Activated CD8-positive, alpha-beta T cell treated with anti-CD3 and anti-CD28 coated beads for 36 hours (primary cell): Measurements from ENCODE around the gene TRAPPC8. TPM values are rescaled to one million over a fixed set of nuclear protein-coding genes. Genes with fewer than 3 reads are reported as not detected.
"Not testable (repeated sequence)": the region's sequence is repeated elsewhere in the genome, so short reads cannot be mapped to it uniquely, and the experiment has no call there.

Experiments used
- ATAC-seq: fragments of 200-7000 bp; cut with Tn5 transposase; one replicate; pipeline ENCODE4 v1.10.0; 2021; ENCODE audit warnings: mild to moderate bottlenecking, moderate library complexity
- CTCF ChIA-PET: fragments of 350-600 bp; sonication (Branson Sonifier 250); formaldehyde crosslinking; loops from one replicate; lab custom pipeline; 2021; ENCODE audit warnings: antibody characterized with exemption; lab: Charles Lee
- POLR2A ChIA-PET: fragments of 350-600 bp; sonication (Branson Sonifier 250); formaldehyde crosslinking; loops from one replicate; lab custom pipeline; 2021; ENCODE audit warnings: antibody characterized with exemption; lab: Charles Lee
- DNase-seq: peaks from one replicate; pipeline ENCODE4 v3.0.0-alpha.2; 2020
- H3K27ac Mint-ChIP-seq: one replicate; pipeline ENCODE4 v1.8.0; 2021; ENCODE audit warnings: mild to moderate bottlenecking, mixed read lengths
- H3K27me3 Mint-ChIP-seq: one replicate; pipeline ENCODE4 v1.8.0; 2021; ENCODE audit warnings: mixed read lengths
- H3K36me3 Mint-ChIP-seq: one replicate; pipeline ENCODE4 v1.8.0; 2021; ENCODE audit warnings: low read depth, mixed read lengths
- H3K4me1 Mint-ChIP-seq: one replicate; pipeline ENCODE4 v1.8.0; 2021; ENCODE audit warnings: low read depth, mixed read lengths
- H3K4me3 Mint-ChIP-seq: one replicate; pipeline ENCODE4 v1.8.0; 2021; ENCODE audit warnings: mild to moderate bottlenecking, moderate library complexity, mixed read lengths
- H3K9me3 Mint-ChIP-seq: one replicate; pipeline ENCODE4 v1.8.0; 2021; ENCODE audit warnings: mixed read lengths
- intact Hi-C: fragments of 100-400 bp; cut with micrococcal nuclease; formaldehyde crosslinking; loops from one replicate; pipeline ENCODE4 v1.10.0; 2022
- total RNA-seq, 2 experiments: library from RNA; stranded (reverse); gene quantifications; one replicate each; pipeline ENCODE4 v1.2.3, GENCODE V29; 2021
- TF ChIP-seq, protein P1 (sequence below): fragments of 200-600 bp; IDR thresholded peaks from one replicate; pipeline ENCODE4 v1.8.0; 2022; ENCODE audit warnings: antibody characterized with exemption, mild to moderate bottlenecking

TRAPPC8 gene
- total RNA-seq, 2 experiments from 2014 or later, result 26.1 to 29.6 TPM

DNA sequence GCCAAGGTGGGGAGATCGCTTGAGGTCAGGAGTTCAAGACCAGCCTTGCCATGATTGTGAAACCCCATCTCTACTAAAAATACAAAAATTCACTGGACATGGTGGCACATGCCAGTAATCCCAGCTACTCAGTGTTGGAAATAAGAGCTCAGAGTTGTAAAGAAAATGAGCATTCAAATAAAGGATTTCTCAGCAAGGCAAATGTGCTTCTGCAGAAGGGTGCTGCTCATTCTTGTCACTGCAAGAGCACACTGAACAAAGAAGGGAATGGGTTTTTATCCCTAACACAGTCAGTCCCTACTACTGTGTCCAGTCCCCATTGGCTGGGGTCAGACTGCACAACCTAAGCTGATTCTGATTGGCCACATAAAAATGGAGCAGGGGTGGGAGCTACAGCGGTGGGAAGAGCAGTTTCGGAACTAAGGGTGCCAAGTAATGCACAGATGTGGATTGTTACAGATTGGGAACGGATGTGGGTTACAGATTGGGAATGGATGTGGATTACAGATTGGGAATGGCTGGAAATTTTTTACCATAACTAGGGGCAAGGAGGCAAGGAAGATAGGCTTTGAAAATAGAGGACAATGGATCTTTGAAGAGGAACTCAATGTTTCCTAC, 31.1 kb upstream of the TRAPPC8 start:
- ATAC-seq (no peak), DNase-seq (no peak)
- Mint-ChIP-seq H3K27ac (no peak overlapping the region), H3K36me3 (peaks cover 4% of the 10 kb centered on the region), H3K4me3 (no peak overlapping the region), H3K4me1 (no peaks in the 10 kb centered on the region), H3K9me3 (peaks cover 20% of the 10 kb centered on the region), H3K27me3 (no peaks in the 10 kb centered on the region)
- TF ChIP-seq, protein P1, sequence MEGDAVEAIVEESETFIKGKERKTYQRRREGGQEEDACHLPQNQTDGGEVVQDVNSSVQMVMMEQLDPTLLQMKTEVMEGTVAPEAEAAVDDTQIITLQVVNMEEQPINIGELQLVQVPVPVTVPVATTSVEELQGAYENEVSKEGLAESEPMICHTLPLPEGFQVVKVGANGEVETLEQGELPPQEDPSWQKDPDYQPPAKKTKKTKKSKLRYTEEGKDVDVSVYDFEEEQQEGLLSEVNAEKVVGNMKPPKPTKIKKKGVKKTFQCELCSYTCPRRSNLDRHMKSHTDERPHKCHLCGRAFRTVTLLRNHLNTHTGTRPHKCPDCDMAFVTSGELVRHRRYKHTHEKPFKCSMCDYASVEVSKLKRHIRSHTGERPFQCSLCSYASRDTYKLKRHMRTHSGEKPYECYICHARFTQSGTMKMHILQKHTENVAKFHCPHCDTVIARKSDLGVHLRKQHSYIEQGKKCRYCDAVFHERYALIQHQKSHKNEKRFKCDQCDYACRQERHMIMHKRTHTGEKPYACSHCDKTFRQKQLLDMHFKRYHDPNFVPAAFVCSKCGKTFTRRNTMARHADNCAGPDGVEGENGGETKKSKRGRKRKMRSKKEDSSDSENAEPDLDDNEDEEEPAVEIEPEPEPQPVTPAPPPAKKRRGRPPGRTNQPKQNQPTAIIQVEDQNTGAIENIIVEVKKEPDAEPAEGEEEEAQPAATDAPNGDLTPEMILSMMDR, result no peak
- CTCF ChIA-PET, result interaction anchor here (1.3 kb wide), 1 partner anchor 98 kb away, joined by 3 read pairs; no protein-coding TSS in a partner anchor
- intact Hi-C loops, result no loop called here
- POLR2A ChIA-PET, result no interaction called here

DNA sequence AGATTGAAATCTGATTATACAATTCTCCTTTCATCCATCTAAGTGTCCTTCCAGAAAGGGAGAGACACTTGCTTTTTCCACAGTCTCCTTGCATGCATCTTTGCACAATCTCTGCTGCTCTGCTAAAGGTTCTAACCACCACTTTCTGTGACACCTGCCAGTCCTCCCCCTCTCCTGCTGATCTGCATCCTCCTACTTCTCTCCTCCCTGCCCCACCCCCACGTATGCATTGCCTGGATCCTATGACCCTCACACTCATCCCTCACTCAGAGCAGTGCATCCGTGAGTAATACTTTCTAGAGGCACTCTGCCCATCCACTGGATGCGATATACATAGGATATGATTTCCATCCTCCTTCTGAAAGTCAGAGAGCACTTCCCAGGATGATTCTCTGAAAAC, 27.7 kb upstream of the TRAPPC8 start:
- Mint-ChIP-seq H3K27me3 (no peaks in the 10 kb centered on the region), H3K9me3 (peaks cover 11% of the 10 kb centered on the region), H3K27ac (no peak overlapping the region), H3K4me1 (no peaks in the 10 kb centered on the region), H3K36me3 (peaks cover 4% of the 10 kb centered on the region), H3K4me3 (no peak overlapping the region)
- no peak for ATAC-seq
- ChIA-PET CTCF (no interaction called here), POLR2A (no interaction called here)
- TF ChIP-seq, protein P1, result no peak
- intact Hi-C loops, result no loop called here
- DNase-seq, result no peak

DNA sequence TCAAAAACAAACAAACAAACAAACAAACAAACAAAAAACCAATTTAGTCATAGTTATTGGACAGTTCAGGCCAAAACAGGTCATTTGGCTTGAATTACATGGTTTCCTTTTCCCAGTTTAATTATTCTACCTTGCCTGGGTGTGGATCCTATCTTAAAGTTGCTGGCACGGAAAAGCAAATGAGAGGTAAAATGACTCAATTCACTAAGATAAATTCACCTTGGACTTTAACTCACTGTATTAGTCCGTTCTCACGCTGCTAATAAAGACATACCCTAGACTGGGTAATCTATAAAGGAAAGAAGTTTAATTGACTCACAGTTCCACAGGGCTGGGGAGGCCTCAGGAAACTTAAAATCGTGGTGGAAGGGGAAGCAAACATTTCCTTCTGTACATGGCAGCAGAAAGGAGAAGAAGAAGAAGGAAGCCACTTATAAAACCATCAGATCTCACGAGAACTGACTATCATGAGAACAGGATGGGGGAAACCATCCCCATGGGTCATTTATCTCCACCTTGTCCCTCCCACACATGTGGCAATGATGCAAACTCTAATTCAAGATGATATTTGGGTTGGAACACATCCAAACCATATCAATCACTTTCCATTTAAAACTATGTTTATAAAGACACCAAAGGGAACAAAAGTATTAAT, 22.5 kb upstream of the TRAPPC8 start:
- Mint-ChIP-seq H3K36me3 (no peaks in the 10 kb centered on the region), H3K4me1 (no peaks in the 10 kb centered on the region), H3K9me3 (no peaks in the 10 kb centered on the region), H3K27ac (no peak overlapping the region), H3K4me3 (no peak overlapping the region), H3K27me3 (no peaks in the 10 kb centered on the region)
- TF ChIP-seq, protein P1, result no peak
- no peak for ATAC-seq
- intact Hi-C loops, result no loop called here
- ChIA-PET POLR2A (interaction anchor here (1.8 kb wide), 1 partner anchor 23 kb away, joined by 5 read pairs; the partner anchor contains the start of gene TRAPPC8), CTCF (interaction anchor here (1.9 kb wide), 1 partner anchor 12 kb away, joined by 13 read pairs; no protein-coding TSS in a partner anchor)
- DNase-seq, result no peak

DNA sequence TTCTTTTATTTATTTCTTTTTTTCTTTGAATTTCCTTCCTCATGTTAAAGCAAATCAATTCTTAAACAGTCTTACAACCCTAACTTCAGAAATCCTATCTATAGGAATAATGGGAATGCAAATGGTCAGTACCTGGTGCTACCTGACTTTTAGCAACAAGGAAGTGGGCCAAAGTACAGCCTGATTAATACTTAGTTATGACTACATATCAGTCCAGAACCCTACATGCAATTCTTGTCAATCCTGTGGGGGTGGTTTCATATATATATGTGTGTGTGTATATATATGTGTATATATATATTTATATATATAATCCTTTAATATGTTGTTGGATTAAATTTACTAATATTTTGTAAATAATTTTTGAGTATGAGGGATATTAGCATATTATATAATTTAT, 14.8 kb upstream of the TRAPPC8 start:
- POLR2A ChIA-PET, result no interaction called here
- TF ChIP-seq, protein P1, result no peak
- ATAC-seq (no peak), DNase-seq (no peak)
- Mint-ChIP-seq H3K9me3 (no peaks in the 10 kb centered on the region), H3K27me3 (no peaks in the 10 kb centered on the region), H3K27ac (no peak overlapping the region), H3K36me3 (no peaks in the 10 kb centered on the region), H3K4me3 (no peak overlapping the region), H3K4me1 (no peaks in the 10 kb centered on the region)
- CTCF ChIA-PET, result interaction anchor here (1.5 to 1.6 kb wide), 5 partner anchors 32 to 148 kb away, joined by 3 to 4 read pairs (median 3); no protein-coding TSS in a partner anchor
- intact Hi-C loops, result loop anchor here (5.0 to 10.0 kb wide), 2 partner anchors 93 to 215 kb away; no protein-coding TSS in a partner anchor

DNA sequence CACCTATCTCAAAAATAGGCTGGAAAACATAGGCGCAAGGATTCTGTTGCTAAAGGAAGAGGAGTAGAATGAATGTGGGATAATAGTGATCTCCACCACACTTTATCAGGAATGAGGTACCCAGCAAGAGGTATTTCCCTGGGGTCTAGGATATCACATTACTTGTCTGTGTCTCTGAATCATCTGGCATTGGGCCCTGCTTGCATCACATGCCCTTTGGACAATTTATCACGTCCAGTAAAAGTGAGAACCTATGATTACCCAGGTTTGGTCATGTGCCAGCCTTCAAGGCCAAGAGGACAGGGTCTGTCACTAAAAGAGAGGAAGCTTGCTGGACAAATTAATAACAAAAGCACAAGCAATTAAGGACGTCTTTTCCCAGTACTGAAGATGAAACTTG, 11.4 kb upstream of the TRAPPC8 start:
- ChIA-PET CTCF (interaction anchor here (0.7 kb wide), 1 partner anchor 97 kb away, joined by 3 read pairs; no protein-coding TSS in a partner anchor), POLR2A (no interaction called here)
- ATAC-seq (no peak), DNase-seq (no peak)
- no peaks in the 10 kb centered on the region for H3K9me3 Mint-ChIP-seq
- TF ChIP-seq, protein P1, result no peak
- peaks cover 1% of the 10 kb centered on the region for H3K4me1 Mint-ChIP-seq
- H3K36me3 Mint-ChIP-seq, result no peaks in the 10 kb centered on the region
- intact Hi-C loops, result loop anchor here (10.0 kb wide), 1 partner anchor 90 kb away; no protein-coding TSS in a partner anchor
- H3K27me3 Mint-ChIP-seq, result no peaks in the 10 kb centered on the region
- no peak overlapping the region for H3K27ac Mint-ChIP-seq
- H3K4me3 Mint-ChIP-seq, result no peak overlapping the region

DNA sequence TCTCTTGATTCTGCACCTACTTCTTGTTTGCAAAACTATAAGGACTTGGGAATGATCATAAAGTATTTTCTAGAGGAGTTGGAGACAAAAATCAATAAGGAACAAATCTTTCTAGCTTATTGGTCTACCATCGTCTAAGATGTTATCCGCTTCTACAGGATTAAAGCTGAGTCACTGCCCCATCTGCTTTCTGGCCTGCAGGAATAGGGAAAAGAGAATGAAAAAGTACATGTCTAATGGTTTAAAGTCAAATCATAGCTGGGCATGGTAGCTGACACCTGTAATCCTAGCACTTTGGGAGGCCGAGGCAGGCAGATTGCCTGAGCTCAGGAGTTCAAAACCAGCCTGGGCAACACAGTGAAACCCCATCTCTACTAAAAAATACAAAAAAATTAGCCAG, 10.8 kb upstream of the TRAPPC8 start:
- H3K36me3 Mint-ChIP-seq, H3K27ac Mint-ChIP-seq, CTCF ChIA-PET, DNase-seq, H3K4me1 Mint-ChIP-seq, ATAC-seq, H3K27me3 Mint-ChIP-seq, H3K9me3 Mint-ChIP-seq, H3K4me3 Mint-ChIP-seq, POLR2A ChIA-PET: not testable (repeated sequence)
- intact Hi-C loops, result loop anchor here (10.0 kb wide), 1 partner anchor 89 kb away; no protein-coding TSS in a partner anchor
